ENCODE data around the gene MAPK8IP2. TPM values are rescaled to one million over a fixed set of nuclear protein-coding genes. Genes with fewer than 3 reads are reported as not detected.

MAPK8IP2 gene
- total and polyA plus RNA-seq, 12 donors = 3.9 to 30.1 (median 16.7) TPM

GRCh38 chr22:50601669-50602337, 1.2 kb downstream of the MAPK8IP2 start:
- 57 to 81% (median 59%) methylated on average over 9 to 12 of the region's 12 CpGs for WGBS, 4 donors
- TF ChIP-seq, protein P1, sequence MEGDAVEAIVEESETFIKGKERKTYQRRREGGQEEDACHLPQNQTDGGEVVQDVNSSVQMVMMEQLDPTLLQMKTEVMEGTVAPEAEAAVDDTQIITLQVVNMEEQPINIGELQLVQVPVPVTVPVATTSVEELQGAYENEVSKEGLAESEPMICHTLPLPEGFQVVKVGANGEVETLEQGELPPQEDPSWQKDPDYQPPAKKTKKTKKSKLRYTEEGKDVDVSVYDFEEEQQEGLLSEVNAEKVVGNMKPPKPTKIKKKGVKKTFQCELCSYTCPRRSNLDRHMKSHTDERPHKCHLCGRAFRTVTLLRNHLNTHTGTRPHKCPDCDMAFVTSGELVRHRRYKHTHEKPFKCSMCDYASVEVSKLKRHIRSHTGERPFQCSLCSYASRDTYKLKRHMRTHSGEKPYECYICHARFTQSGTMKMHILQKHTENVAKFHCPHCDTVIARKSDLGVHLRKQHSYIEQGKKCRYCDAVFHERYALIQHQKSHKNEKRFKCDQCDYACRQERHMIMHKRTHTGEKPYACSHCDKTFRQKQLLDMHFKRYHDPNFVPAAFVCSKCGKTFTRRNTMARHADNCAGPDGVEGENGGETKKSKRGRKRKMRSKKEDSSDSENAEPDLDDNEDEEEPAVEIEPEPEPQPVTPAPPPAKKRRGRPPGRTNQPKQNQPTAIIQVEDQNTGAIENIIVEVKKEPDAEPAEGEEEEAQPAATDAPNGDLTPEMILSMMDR (IDR thresholded peaks at IDR 0.05) = no peak
- no peak for TF ChIP-seq POLR2A (IDR thresholded peaks at IDR 0.05)
- intact Hi-C loops (cut with DNase I) = no loop called here
- no peak overlapping the region for H3K4me3 ChIP-seq
- no peaks in the 10 kb centered on the region for H3K9me3 ChIP-seq (replicated peaks in 1 of 3)
- peaks cover 0 to 5% of the 10 kb centered on the region in 2 donors for H3K4me1 ChIP-seq (replicated peaks in 1 of 2)
- H3K27ac ChIP-seq = peak overlapping the region in 1 of 5 donors; percentile 30
- peak in 1 of 7 donors; percentile 50 for DNase-seq
- peaks cover 0 to 14% of the 10 kb centered on the region in 2 donors for H3K36me3 ChIP-seq (replicated peaks in 1 of 2)
- H3K27me3 ChIP-seq = peaks cover 6% of the 10 kb centered on the region

GRCh38 chr22:50602338-50602700, 1.7 kb downstream of the MAPK8IP2 start:
- intact Hi-C loops (cut with DNase I) = no loop called here
- DNase-seq = no peak
- Histone ChIP-seq H3K4me1 (replicated peaks in 1 of 2) (peaks cover 0 to 5% of the 10 kb centered on the region in 2 donors), H3K36me3 (replicated peaks in 1 of 2) (peaks cover 0 to 14% of the 10 kb centered on the region in 2 donors), H3K27me3 (peaks cover 6% of the 10 kb centered on the region), H3K4me3 (no peak overlapping the region), H3K9me3 (replicated peaks in 1 of 3) (no peaks in the 10 kb centered on the region), H3K27ac (no peak overlapping the region)
- WGBS, 4 donors = 30 to 59% (median 52%) methylated on average over 2 of the region's 2 CpGs
- no peak for TF ChIP-seq POLR2A (IDR thresholded peaks at IDR 0.05)
- TF ChIP-seq, protein P1 (IDR thresholded peaks at IDR 0.05) = no peak

DNA sequence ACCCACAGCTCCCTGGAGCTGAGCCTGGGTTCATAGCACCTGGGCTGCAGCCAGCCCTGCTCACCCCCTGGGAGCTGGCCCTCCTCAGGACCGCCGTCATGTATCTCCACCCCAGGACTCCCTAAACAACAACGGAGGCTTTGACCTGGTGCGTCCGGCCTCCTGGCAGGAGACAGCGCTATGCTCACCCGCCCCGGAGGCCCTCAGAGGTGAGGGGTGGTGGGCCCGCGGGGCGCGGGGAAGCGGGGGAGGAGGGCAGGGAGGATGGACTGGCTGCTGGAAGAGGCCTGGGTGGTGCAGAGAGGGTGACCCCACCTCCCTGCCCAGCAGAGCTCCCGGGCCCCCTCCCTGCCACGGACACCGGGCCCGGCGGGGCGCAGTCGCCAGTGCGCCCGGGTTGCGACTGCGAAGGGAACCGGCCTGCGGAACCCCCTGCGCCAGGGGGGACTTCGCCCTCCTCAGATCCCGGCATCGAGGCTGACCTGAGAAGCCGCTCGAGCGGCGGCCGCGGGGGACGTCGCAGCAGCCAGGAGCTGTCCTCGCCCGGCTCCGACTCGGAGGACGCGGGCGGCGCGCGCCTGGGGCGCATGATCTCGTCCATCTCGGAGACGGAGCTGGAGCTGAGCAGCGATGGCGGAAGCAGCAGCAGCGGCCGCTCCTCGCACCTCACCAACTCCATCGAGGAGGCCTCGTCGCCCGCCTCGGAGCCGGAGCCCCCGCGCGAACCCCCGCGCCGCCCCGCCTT, 3.1 kb downstream of the MAPK8IP2 start:
- Histone ChIP-seq H3K27ac (no peak overlapping the region), H3K36me3 (replicated peaks in 1 of 2) (peaks cover 0 to 14% of the 10 kb centered on the region in 2 donors), H3K9me3 (replicated peaks in 1 of 3) (no peaks in the 10 kb centered on the region), H3K4me3 (no peak overlapping the region), H3K4me1 (replicated peaks in 1 of 2) (peaks cover 0 to 5% of the 10 kb centered on the region in 2 donors), H3K27me3 (peaks cover 6% of the 10 kb centered on the region)
- DNase-seq = no peak
- intact Hi-C loops (cut with DNase I) = no loop called here
- TF ChIP-seq, protein P1 (IDR thresholded peaks at IDR 0.05) = no peak
- no peak for TF ChIP-seq POLR2A (IDR thresholded peaks at IDR 0.05)
- 59 to 85% (median 68%) methylated on average over 21 to 70 of the region's 70 CpGs for WGBS, 4 donors

DNA sequence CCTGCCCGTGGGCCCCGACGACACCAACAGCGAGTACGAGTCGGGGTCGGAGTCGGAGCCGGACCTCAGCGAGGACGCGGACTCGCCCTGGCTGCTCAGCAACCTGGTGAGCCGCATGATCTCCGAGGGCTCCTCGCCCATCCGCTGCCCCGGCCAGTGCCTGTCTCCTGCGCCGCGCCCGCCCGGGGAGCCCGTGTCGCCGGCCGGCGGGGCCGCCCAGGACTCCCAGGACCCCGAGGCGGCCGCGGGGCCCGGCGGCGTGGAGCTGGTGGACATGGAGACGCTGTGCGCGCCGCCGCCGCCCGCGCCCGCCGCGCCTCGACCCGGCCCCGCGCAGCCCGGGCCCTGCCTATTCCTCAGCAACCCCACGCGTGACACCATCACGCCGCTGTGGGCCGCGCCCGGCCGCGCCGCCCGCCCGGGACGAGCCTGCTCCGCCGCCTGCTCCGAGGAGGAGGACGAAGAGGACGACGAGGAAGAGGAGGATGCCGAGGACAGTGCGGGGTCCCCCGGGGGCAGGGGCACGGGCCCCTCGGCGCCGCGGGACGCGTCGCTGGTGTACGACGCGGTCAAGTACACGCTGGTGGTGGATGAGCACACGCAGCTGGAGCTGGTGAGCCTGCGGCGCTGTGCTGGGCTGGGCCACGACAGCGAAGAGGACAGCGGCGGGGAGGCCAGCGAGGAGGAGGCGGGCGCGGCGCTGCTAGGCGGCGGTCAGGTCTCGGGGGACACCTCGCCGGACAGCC, 3.8 kb downstream of the MAPK8IP2 start:
- Histone ChIP-seq H3K27me3 (peaks cover 6% of the 10 kb centered on the region), H3K4me1 (replicated peaks in 1 of 2) (peaks cover 0 to 5% of the 10 kb centered on the region in 2 donors), H3K27ac (no peak overlapping the region), H3K36me3 (replicated peaks in 1 of 2) (peaks cover 0 to 14% of the 10 kb centered on the region in 2 donors), H3K9me3 (replicated peaks in 1 of 3) (no peaks in the 10 kb centered on the region), H3K4me3 (no peak overlapping the region)
- TF ChIP-seq POLR2A (IDR thresholded peaks at IDR 0.05) = no peak
- TF ChIP-seq, protein P1 (IDR thresholded peaks at IDR 0.05) = no peak
- WGBS, 4 donors = 65 to 81% (median 77%) methylated on average over 33 to 103 of the region's 103 CpGs
- intact Hi-C loops (cut with DNase I) = no loop called here
- no peak for DNase-seq

All from adrenal gland (tissue), 12 donors.